GM21381 (cell line): ENCODE measurements around the gene OR8D2.

Source experiments
- ATAC-seq: cut with Tn5 transposase; IDR thresholded peaks from one replicate; pipeline ENCODE4 v1.9.1; 2021; ENCODE audit warnings: mild to moderate bottlenecking, moderate library complexity; ENCODE audit not compliant: unreplicated experiment

OR8D2 gene, protein sequence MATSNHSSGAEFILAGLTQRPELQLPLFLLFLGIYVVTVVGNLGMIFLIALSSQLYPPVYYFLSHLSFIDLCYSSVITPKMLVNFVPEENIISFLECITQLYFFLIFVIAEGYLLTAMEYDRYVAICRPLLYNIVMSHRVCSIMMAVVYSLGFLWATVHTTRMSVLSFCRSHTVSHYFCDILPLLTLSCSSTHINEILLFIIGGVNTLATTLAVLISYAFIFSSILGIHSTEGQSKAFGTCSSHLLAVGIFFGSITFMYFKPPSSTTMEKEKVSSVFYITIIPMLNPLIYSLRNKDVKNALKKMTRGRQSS

DNA sequence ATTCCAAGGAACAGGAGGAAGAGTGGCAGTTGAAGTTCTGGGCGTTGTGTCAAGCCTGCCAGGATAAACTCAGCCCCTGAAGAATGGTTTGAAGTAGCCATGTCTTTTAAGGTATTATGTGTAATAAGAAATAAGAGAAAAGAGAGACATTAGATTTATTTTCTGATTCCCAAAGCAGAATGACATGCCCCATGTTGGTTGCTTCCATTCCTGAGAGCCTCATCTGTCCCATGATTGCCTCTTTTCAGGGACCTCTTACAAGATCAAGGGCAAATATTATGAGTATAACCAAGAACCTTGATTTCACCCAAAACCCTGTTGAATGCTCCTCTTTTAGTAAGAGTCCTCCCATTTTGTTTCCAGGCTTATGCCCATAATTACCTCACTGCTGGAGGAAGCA, at the start of gene OR8D2:
OR8D2 (minus strand) TSS at position 101 of the 400 bp plus-strand sequence; CDS start at position 101, 0 bp downstream.
- ATAC-seq: no peak

DNA sequence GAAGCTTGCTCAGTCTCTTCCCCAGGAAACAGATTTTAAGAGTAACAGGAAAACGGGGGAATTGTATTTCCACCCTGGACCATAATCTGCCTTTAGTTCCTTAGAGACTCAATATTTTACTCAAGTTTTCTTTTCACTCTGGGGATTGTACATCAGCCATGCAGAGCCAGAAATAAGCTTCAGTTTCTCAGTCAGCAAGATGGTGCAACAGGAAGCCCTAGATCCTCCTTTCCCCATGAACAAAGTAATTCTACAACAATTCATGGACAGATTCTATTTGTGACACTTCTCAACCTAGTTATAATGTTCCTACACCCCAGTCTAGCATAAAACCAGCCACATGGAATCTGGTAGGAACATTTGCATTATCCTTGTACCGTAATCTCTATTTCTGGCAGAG, 39.6 kb upstream of the OR8D2 start:
- ATAC-seq: no peak

DNA sequence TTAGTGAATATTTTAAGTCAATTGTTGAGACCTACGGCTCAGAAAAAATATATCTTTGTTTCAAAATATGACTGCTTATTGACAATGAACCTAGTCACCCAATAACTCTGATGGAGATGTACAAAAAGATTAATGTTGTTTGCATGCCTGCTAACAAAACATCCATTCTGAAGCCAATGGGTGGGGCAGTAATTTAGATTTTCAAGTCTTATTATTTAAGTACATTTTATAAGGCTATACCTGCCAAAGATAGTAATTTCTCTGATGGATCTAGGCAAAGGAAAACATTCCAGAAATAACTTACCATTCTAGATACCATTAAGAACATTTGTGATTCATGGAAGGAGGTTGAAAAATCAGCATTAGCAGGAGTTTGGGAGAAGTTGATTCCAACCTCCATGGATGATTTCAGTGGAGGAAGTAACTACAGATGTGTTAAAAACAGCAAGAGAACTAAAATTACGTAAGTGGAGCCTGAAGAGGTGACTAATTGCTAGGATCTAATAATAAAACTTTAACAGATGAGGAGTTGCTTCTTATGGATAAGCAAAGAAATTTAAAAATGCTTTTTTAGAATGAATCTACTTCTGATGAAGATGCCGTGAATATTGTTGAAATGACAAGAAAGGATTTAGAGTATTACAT, 26.4 kb upstream of the OR8D2 start:
- no peak for ATAC-seq

DNA sequence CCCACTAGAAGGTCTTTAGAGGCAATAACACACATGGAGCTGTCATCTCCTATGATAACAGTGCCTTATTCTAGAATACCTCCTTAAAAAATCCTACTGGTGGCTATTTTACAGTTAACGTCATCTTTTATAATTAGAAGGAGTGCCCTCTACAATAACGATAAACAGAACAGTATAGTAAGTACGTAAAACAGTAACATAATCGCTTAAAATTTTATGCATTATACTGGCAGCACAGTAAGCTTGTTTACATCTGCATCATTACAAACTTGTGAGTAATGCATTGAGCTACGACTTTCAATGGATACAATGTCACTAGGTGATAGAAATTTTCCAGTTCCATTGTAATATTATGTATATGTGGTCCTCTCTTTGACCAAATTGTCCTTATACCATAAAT, 24.3 kb upstream of the OR8D2 start:
- ATAC-seq: no peak

DNA sequence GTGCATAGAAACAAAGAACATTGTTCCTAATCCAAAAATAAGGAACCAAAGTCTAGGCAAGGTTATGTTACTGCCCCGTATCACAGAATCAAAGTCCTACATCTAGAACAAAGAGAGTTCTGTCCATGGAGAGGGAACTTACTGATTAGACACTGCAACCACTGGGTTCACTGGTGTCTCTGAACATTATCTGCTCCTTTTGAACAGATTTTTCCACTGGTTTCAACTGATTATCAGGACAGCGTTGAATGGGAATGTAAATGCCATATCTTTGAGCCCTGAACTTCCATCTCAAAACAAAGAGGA, 20.1 kb upstream of the OR8D2 start:
- no peak for ATAC-seq

DNA sequence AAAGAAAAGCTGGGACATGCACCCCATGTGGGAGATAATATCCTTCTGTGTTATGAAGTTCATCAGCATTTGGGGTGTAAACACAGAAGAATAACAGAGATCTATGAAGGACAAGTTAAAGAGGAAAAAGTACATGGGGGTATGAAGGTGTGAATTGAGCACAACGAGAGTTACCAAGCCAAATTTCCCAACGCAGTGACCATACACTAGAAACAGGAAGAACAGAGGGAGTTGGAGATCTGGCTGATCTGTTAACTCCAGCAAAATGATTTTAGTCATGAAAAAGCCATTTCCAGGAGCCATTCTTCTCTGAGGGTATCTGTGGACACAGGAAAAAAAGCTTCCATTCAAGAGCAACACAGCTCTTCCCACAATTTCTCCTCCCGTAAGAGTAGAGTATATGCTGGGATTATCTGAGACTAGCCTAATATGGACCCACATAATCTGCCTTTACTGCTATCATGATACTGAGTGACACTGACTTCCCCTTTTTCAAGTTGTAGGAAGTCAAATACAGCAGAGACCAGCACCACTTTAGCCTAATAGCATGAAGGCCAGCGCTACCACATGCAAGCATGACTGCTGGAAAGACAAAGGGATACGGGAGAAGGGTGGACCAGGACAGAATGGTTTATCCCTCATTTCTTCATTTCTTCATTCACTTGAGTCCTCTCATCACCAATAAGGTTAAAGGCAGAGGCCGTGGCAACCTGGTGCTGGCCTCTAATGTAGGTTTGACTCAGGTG, 19.6 kb upstream of the OR8D2 start:
- no peak for ATAC-seq

DNA sequence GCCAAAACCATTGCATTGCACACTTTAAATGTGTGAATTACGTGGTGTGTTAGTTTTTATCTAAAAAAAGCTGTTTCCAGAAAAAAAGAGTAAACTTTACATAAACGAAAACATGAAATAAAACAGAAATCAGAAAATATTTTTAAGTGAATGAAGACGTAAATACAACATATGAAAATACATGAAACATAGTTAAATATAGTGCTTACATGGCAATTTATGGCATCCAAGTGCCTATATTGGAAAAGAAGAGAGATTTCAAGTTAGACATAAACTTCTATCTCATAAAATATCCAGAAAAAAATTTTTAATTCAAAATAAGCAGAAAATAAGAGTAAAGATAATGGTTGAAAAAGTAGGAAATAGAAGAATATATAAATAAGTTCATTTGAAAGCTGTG, 11.9 kb upstream of the OR8D2 start:
- ATAC-seq: no peak

DNA sequence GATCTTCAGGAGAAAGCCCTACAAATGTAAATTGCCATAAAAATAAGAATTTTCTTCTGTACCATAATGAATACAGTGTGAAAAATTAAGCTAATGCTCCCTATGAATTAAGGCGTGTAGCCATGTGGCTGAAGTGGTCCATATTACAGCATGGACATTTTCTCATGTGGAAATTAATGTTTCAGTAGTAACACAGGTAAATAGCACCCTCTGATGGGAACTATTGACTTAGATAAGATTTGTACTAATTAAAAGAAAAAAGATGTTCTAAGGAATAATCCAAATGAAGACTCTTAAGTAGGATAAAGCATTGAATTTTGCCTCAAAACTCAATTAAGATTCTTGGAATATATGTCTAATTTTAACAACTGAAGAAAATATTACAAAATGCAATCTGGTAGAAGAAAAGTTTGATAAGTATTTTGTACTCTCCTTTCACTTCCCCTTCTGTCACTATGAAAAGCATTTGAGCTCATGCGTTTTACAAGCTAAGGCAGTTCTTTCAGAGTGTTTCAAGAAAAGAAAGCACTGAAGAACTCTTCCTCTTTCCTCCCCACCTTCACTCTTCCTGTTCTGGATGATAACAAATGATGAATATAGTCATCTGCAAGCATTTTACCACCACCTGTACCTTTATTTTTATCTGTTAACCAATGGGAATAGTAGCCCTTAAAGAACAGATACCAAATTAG, 9.9 kb upstream of the OR8D2 start:
- peak; percentile 71 for ATAC-seq

DNA sequence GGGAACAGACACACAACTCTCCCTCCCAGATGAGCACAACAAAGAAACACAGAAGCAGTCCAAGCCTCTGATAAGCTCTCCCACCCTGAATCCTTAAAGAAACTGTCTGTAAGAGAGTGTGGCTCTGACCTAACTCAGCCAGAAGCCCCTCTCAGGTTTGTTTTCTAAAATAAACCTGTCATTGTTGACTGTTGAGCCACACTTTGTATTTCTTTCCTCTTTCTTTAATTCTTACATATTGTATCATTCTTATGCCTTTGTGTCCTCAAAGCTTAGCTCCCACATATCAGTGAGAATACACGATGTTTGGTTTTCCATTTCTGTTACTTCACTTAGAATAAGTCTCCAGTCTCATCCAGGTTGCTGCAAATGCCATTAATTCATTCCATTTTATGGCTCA, 7.8 kb upstream of the OR8D2 start:
- no peak for ATAC-seq

DNA sequence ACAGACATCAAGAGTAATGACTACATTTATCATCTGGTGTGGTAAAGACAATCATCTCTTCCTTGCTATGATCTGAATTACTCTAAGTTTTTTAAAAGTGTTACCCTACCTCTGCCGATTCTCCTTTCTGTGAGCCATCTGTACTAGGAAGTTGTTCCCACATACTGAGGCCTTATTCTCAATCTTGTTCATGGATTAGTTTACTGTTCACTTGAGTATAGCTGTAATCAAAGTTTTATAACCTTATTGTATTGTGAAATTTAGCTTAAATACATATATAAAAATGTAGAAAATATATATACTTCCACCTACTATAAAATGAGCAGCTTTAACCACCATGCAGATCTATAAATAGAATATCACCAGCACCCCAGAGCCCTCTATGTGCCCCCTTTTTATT, 2.4 kb upstream of the OR8D2 start:
- no peak for ATAC-seq

DNA sequence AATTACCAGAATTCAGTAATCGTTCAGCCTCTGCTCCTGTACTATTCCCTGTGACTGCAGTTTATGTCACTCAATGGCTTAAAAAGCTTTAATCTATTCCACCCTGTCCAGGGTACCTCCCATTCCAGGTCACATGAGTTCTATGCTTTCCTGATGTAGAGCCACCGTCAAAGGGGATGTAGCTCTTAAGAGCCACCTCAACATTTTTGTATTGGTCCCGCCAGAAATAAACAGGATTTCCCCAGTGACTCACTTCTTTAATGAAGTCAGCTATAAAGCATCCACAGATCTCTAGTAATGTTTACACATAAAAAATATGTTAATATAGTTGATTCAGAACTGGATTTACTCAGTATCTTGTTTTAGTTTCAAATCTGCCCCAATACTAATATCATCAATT, 4.9 kb downstream of the OR8D2 start:
- no peak for ATAC-seq

DNA sequence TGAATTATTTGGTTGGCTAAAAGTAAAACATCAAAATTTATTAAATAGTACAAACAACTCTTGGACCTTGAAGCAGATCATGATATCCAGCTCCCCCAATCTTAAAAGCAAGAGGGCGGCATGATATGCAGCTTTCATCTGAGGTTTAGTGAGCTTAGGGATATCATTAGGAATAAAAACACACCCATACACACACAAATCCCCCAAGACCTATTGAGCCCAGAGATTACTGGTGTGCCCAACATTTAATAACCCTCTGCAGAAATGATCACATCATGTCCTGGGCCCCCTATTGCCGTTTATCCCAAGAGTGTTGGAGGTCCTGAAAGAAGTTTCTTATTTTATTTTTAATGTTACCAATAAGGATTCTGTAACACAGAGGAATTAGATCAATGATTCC, 6.1 kb downstream of the OR8D2 start, which contains the start of gene OR8D1:
OR8D1 (minus strand) TSS at position 101 of the 400 bp plus-strand sequence. CDS start 3,183 bp downstream, outside the sequence.
- ATAC-seq: no peak

DNA sequence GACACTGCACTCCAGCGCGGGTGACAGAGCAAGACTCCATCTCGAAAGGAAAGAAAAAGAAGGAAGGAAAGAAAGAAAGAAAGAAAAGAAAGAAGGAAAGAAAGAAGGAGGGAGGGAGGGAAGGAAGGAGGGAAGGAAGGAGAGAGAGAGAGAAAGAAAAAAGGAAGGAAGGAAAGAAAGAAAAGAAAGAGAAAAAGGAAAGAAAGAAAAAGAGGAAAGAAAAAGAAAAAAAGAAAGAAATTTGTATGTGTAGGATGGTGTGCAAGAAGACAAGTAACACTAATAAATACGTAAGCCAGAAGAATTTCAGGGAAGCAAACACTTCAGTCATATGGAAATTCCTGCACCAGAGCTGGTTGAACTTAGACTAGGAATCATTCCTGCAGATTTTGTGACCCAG, 6.9 kb downstream of the OR8D2 start:
- ATAC-seq: no peak

DNA sequence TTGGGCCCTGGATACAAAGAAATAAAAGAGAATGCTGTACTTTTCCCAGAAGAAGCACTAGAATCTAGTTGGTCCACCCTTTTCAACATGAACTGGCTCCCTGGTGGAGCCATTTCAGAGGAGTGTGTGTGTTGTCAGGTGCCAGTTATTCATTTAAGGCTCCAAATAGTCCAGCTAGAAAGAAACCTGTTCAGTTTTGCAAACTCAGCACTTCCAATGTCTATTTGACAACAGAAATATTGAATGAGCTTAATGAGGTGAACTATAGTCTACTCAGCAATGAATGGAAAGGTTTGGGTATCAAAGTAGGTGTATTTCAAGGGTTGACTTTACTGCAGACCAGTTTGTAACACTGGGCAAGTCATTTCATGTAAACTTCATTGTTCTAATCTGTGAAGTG, 8.3 kb downstream of the OR8D2 start:
- ATAC-seq: no peak

DNA sequence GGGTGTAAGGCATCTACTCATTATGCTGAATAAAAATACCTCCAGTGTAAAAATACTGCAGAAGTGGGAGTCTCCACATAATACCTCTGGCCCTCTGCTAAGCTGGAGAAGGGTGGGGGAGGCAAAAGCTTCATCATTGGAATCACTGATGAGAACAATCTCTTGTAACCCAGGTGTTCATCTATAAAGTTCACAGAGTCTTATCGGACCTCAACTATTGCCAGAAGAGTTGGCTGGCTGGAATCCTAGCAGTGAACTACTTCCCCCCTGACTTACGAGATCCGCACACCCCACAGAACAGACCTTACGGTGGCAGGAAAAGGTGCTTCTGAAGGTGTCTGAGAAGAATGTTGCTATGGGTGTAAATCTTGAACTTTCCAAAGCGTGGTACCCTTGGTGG, 8.7 kb downstream of the OR8D2 start:
- no peak for ATAC-seq

DNA sequence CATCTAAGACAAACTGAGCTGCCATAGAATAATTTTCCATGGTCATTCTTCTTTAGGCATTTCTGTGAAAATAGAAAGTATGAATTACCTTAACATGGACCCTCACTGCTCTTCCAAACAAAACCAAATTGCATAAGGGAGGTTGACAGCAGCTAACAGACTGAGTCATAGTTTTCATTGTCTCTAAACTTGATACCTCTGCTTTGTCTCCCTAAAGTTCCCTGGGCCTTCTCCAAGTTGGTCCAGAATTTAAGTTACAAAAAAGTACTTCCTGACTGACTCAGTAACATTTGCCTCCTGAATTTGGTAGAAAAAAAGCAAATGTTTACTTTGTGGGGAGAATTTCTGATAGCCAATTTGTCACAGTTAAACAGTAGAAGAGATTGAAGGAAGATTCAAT, 9.3 kb downstream of the OR8D2 start:
- no peak for ATAC-seq

DNA sequence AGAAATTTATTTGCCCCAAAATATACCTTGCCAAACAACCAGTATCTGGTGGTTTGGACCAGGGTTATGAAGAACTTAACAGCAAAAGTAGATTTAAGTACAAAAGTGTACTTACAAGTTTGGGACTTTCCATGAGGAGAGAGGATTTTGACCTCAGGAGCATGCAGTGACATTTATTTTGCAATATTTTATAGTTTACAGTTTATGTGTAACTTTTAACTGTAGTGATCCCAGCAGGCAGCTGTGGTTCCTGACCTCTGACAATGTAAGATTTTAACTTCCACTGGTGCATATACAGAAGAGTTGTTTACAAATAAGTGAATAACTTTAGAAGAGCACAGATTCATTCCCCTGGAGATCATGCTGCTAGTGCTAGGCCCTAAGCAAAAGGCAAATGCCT, 12.9 kb downstream of the OR8D2 start:
- ATAC-seq: no peak

DNA sequence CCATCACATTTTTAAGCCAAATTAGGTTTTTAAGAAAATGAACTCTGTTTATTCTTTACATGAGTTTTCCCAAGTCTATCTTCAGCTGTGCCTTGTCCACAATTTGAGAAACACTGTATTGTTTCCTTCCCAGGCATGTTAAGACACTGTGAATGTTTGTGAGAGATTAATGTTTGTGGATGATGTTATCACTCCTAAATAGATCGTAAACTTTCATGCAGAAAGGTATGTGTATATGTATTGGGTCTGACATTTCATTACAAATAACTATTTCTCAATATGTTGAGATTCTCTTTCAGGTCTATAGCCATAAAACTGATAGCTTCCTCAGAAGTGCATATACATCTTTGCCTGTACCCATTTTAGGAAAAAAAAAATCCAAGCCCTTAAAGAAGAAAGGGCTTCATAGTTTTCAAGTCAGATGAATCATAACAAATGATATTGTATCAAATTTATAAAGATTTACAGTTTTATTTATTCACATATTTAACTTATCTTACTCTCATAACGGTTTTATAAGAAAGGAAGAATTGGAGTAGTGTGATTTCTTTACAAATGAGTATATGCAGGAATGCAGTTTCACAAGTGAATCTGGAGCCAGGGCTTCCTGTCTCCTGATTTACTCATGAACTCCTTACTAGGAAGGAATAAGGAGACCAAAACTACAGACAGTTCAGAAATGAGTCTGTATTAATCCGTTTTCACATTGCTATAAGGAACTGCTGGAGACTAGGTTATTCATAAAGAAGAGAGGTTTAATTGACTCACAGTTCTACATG, 17.5 kb downstream of the OR8D2 start:
- ATAC-seq: no peak

DNA sequence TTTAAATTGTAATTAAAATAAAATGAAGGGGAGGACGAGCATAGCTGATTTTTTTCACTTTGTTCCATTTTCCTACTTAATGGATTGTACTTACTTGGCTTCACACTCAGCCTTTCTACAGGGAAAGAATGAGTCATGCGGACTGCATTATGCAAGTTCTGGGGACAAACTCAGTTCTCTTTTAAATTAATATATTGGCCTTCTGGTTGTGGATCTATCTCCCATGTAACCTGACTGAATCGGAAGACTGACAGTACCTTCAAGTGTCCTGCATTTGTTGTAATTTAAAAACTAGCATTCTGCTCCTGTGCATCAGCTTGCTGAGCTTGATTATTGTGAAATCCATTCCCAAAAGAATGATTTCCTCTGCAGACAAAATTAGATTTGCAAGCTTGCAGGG, 18.4 kb downstream of the OR8D2 start:
- ATAC-seq: no peak

DNA sequence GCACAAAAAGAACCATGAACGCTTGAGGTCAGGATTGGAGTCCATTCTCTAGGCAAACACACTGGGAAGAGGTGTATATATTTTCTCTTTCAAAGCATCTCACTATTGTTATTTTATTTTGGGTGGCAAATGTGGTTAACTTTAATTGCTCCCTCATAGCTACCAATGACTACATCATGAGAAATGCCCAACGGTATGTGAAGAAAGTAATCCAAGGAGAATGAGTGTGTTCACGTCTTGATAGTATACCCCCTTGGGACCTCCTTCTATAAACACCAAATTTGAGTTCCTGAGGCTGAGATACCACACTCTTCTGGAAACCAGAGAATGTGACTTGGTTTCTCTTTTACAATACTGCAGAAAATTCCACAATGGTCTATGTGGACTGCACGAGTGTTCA, 22.1 kb downstream of the OR8D2 start:
- no peak for ATAC-seq

DNA sequence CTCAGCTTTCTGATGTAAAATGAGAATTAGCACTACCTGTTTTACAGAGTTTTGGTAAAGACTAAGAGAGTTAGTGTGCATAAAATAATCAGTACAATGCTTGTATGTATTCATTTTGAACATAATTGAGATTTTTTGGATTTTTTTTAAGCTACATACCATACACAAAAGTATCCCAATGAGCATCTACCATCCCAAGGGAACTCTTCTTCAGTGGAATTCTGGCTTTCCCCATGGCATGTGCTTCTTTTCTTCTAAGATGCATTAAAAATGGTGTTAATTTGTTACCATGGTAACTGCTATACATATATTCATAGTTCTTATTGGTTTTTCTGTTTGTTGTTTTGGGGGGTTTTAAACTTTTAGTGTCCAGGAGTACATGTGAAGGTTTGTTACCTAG, 24.0 kb downstream of the OR8D2 start:
- ATAC-seq: no peak
